Measurements from ENCODE around the gene SPRYD7. TPM values are rescaled to one million over a fixed set of nuclear protein-coding genes. Genes with fewer than 3 reads are reported as not detected.
"Not testable (repeated sequence)": the region's sequence is repeated elsewhere in the genome, so short reads cannot be mapped to it uniquely, and the experiment has no call there.

The SPRYD7 gene
- polyA plus RNA-seq, 1 donor (not counting 4 experiments of a cell fraction or from before 2014, with no cell fraction given) = 11.3 TPM

DNA sequence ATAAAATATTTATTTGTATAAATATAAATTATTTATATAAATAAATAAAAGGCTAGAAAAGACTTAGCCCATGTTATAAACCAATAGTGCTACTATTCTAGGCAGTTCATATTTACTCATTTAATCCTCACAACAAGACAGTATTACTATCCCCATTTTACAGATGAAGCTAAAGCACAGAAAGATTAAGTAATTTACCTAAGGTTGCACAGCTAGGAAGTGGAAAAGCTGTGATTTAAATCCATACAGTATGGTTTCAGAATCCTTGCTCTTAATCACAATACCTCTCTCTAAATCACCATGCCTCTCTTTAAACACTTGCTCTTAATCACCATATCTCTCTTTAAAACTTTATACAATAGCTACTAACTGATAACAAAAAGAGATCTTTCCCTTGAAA is 13.8 kb downstream of the SPRYD7 start:
- no peak for FAIRE-seq
- H3K36me3 ChIP-seq (ENCODE audit: control insufficient read depth in 2 of 2, extremely low read depth in 1 of 2, insufficient read depth in 2 of 2, low read length in 2 of 2) = peaks cover 5 to 12% of the 10 kb centered on the region in 2 experiments
- dilution Hi-C loops (cut with MboI; ENCODE audit: extremely low pct_ligation_motif_present, low sequenced_read_pairs) = no loop called here

DNA sequence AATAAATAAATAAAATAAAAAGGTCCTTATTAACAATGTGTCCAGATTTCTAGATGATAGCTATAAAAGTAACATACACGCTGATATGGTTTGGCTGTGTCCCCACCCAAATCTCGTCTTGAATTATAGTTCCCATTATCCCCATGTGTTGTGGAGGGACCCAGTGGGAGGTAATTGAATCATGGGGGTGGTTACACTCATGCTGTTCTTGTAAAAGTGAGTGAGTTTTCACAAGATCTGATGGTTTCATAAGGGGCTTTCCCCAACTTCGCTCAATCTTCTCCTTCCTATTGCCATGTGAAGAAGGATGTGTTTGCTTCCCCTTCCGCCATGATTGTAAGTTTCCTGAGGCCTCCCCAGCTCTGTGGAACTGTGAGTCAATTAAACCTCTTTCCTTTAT is 15.2 kb downstream of the SPRYD7 start:
- DNase-seq (ENCODE audit: low read depth, low spot score); H3K9me1 ChIP-seq (ENCODE audit: control insufficient read depth, extremely low read depth, insufficient read depth, low read length); H3K9me3 ChIP-seq (ENCODE audit: control insufficient read depth, low read depth, low read length); H2AFZ ChIP-seq (ENCODE audit: control insufficient read depth, low read length); H3K9ac ChIP-seq (ENCODE audit: control insufficient read depth, extremely low read depth, insufficient read depth, low read length); H3K27me3 ChIP-seq (ENCODE audit: control insufficient read depth, extremely low read depth, insufficient read depth, low read length); H3K79me2 ChIP-seq (ENCODE audit: control insufficient read depth, insufficient read depth, low read length); H3K4me1 ChIP-seq (ENCODE audit: control insufficient read depth, extremely low read depth, insufficient read depth, low read length); H3K4me3 ChIP-seq (ENCODE audit: control insufficient read depth in 2 of 3, extremely low read depth in 1 of 3, insufficient read depth in 2 of 3, low read depth in 1 of 3, low read length in 3 of 3); FAIRE-seq; dilution Hi-C loops (cut with MboI; ENCODE audit: extremely low pct_ligation_motif_present, low sequenced_read_pairs); H3K27ac ChIP-seq (ENCODE audit: control insufficient read depth, insufficient read depth, low read length); H4K20me1 ChIP-seq (ENCODE audit: control insufficient read depth, extremely low read depth, insufficient read depth, low read length); H3K4me2 ChIP-seq (ENCODE audit: control insufficient read depth, extremely low read depth, insufficient read depth, low read depth, low read length): not testable (repeated sequence)
- peaks cover 9 to 11% of the 10 kb centered on the region in 2 experiments for H3K36me3 ChIP-seq (ENCODE audit: control insufficient read depth in 2 of 2, extremely low read depth in 1 of 2, insufficient read depth in 2 of 2, low read length in 2 of 2)

More for the DNA sequence above, 13.8 kb downstream of the SPRYD7 start:
- H3K4me1 ChIP-seq (ENCODE audit: control insufficient read depth, extremely low read depth, insufficient read depth, low read length) = no peaks in the 10 kb centered on the region
- H3K79me2 ChIP-seq (ENCODE audit: control insufficient read depth, insufficient read depth, low read length) = no peaks in the 10 kb centered on the region
- H4K20me1 ChIP-seq (ENCODE audit: control insufficient read depth, extremely low read depth, insufficient read depth, low read length) = no peaks in the 10 kb centered on the region
- no peak overlapping the region for H3K27ac ChIP-seq (ENCODE audit: control insufficient read depth, insufficient read depth, low read length)
- H3K9me1 ChIP-seq (ENCODE audit: control insufficient read depth, extremely low read depth, insufficient read depth, low read length) = no peaks in the 10 kb centered on the region
- H3K27me3 ChIP-seq (ENCODE audit: control insufficient read depth, extremely low read depth, insufficient read depth, low read length) = no peaks in the 10 kb centered on the region
- no peak for TF ChIP-seq EZH2 (IDR thresholded peaks at IDR 0.05; ENCODE audit: low read length)
- TF ChIP-seq, protein P1, sequence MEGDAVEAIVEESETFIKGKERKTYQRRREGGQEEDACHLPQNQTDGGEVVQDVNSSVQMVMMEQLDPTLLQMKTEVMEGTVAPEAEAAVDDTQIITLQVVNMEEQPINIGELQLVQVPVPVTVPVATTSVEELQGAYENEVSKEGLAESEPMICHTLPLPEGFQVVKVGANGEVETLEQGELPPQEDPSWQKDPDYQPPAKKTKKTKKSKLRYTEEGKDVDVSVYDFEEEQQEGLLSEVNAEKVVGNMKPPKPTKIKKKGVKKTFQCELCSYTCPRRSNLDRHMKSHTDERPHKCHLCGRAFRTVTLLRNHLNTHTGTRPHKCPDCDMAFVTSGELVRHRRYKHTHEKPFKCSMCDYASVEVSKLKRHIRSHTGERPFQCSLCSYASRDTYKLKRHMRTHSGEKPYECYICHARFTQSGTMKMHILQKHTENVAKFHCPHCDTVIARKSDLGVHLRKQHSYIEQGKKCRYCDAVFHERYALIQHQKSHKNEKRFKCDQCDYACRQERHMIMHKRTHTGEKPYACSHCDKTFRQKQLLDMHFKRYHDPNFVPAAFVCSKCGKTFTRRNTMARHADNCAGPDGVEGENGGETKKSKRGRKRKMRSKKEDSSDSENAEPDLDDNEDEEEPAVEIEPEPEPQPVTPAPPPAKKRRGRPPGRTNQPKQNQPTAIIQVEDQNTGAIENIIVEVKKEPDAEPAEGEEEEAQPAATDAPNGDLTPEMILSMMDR (optimal IDR thresholded peaks at IDR 0.05 in 1 of 3, IDR thresholded peaks at IDR 0.05 in 1 of 3, conservative IDR thresholded peaks at IDR 0.05 in 1 of 3; ENCODE audit: extremely low read depth in 1 of 3, insufficient read depth in 2 of 3, low read length in 3 of 3) = no peak
- H3K9me3 ChIP-seq (ENCODE audit: control insufficient read depth, low read depth, low read length) = no peaks in the 10 kb centered on the region
- no peak overlapping the region for H3K4me3 ChIP-seq (ENCODE audit: control insufficient read depth in 2 of 3, extremely low read depth in 1 of 3, insufficient read depth in 2 of 3, low read depth in 1 of 3, low read length in 3 of 3)
- H3K9ac ChIP-seq (ENCODE audit: control insufficient read depth, extremely low read depth, insufficient read depth, low read length) = no peak overlapping the region
- no peak overlapping the region for H2AFZ ChIP-seq (ENCODE audit: control insufficient read depth, low read length)
- DNase-seq (ENCODE audit: low read depth, low spot score) = no peak
- no peak overlapping the region for H3K4me2 ChIP-seq (ENCODE audit: control insufficient read depth, extremely low read depth, insufficient read depth, low read depth, low read length)

DNA sequence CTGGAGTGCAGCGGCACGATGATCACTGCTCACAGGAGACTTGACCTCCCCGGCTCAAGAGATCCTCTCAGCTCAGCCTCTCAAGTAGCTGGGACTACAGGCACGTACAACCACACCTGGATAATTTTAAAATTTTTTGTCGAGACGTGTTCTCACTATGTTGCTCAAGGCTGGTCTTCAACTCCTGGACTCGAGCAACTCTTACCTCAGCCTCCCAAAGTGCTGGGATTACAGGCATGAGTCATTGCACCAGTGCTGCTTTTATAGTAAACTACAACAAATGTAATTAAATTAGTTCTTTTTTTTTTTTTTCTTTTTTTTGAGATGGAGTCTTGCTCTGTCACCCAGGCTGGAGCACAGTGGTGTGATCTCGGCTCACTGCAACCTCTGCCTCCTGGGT is 18.0 kb downstream of the SPRYD7 start:
- H3K4me2 ChIP-seq (ENCODE audit: control insufficient read depth, extremely low read depth, insufficient read depth, low read depth, low read length); H3K9me1 ChIP-seq (ENCODE audit: control insufficient read depth, extremely low read depth, insufficient read depth, low read length); H2AFZ ChIP-seq (ENCODE audit: control insufficient read depth, low read length); dilution Hi-C loops (cut with MboI; ENCODE audit: extremely low pct_ligation_motif_present, low sequenced_read_pairs); H3K4me1 ChIP-seq (ENCODE audit: control insufficient read depth, extremely low read depth, insufficient read depth, low read length); H4K20me1 ChIP-seq (ENCODE audit: control insufficient read depth, extremely low read depth, insufficient read depth, low read length); H3K79me2 ChIP-seq (ENCODE audit: control insufficient read depth, insufficient read depth, low read length); FAIRE-seq; H3K9ac ChIP-seq (ENCODE audit: control insufficient read depth, extremely low read depth, insufficient read depth, low read length); H3K9me3 ChIP-seq (ENCODE audit: control insufficient read depth, low read depth, low read length); H3K27ac ChIP-seq (ENCODE audit: control insufficient read depth, insufficient read depth, low read length); DNase-seq (ENCODE audit: low read depth, low spot score); H3K27me3 ChIP-seq (ENCODE audit: control insufficient read depth, extremely low read depth, insufficient read depth, low read length); H3K4me3 ChIP-seq (ENCODE audit: control insufficient read depth in 2 of 3, extremely low read depth in 1 of 3, insufficient read depth in 2 of 3, low read depth in 1 of 3, low read length in 3 of 3): not testable (repeated sequence)
- peaks cover 5 to 10% of the 10 kb centered on the region in 2 experiments for H3K36me3 ChIP-seq (ENCODE audit: control insufficient read depth in 2 of 2, extremely low read depth in 1 of 2, insufficient read depth in 2 of 2, low read length in 2 of 2)

All from keratinocyte (primary cell).